CD4-positive, alpha-beta T cell treated with Interleukin-10 for 1 hour (primary cell): Measurements from ENCODE around the gene CEBPB.

ENCODE experiments used
- DNase-seq: peaks from one replicate; pipeline ENCODE4 v3.0.0-alpha.2; 2020

Gene CEBPB

DNA sequence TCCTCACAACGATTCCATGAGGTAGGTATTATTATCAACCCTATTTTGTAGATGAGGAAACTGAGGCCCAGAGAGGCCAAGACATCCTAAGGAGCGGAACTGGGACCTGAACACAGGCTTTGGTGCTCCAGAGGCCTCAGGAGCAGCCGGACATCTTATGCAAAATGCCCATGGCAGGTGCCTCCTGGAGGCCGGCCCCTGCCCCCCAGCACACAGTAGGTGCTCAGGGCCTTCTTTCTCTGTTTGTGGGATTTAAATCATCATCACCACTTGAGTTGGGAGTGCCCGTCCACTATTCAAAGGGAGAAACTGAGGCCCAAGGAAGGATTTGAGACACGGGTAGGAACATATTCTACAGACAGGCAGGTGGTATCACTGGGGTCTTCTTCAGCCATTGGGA lies 41.2 kb downstream of the CEBPB start:
- DNase-seq, result no peak

DNA sequence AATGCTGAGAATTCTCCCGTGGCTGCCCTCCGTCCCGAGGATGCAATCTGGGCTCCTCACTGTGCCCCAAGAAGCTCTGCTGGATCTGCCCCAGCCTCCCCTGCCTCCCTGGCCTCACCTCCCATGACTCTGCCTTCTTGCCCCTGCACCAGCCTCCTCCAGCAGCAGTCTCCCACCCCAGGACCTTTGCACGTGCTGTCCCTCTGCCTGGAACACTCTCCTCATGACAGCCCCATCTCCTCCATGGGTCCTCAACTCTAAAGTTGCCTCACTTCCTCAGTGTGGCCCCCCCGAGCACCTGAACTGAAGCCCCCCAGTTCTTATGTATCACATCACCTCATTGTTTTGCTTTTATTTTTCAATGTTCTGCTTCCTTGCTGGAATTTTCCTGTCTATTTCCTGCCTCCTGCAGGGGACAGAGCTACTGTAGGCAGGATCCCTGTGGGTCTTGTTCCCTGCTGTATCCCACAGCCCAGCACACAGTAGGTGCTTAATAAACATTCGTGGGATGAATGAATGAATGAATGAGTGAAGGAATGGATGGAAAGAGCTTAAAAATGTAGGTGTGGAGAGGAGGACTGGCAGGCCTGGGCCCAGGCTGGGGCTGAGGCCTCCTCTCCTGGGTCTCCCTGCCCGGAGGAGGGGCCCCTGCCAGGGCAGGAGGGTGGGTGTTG lies 42.2 kb downstream of the CEBPB start:
- DNase-seq, result no peak

DNA sequence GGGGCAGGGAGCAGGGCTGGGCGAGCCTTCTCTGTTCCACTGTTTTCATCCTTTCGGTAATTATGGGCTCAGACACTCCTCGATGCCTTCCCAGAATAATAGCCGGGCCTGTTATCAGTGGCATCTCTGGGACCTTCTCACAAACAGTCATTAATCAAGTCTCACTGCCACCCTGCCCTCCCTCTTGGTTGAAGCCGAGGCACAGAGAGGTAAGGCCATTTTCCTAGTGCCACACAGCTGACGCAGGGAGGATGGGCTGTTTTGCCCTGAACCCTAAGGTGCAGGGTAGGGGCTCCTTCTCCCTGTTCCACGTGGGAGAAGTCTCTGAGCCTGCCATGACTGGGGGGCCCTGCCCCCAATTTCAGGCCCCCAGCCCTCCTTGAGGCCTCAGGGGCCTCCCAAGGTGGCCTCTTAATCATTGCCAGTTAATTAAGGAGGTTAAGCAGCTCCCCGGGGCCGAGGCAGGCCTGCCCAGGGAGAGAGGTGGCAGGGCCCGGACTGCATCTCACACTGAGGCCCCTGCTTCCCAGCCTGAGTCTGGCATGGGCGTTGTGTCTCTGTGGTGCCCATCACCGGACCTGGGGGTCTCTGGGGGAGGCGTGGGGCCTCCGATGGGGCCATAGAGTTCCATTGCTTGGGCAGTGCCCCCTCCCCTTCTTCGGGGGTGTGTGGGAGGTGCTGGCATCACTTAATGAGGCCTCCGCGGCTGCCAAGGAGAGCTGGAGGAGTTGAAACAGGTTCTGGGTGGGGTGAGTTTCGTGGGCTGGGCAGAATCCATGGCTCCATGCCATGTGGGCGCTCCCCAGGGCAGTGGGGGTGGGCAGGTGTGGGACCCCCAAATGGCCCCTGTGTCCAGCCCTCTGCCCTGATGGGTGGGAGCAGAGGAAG lies 42.9 kb downstream of the CEBPB start:
- DNase-seq, result no peak

DNA sequence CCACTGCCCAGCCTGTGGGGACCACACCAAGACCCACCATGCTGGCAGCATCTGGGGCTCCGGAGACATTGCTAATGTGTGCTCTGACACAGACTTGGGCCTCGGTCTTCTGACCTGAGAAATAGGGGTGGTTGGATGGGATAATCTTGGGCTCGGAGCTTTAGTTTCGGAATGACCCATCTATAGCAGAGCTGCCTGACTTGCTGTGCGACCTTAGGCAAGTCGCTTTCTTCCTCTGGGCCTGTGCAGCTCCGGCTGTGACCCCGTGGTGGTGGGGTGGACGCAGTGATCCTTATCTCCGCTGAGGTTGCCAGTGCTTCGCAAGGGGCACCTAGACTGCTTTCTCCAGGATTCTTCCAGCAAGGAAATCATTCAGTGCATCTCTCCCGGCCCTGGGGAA lies 43.7 kb downstream of the CEBPB start:
- no peak for DNase-seq

DNA sequence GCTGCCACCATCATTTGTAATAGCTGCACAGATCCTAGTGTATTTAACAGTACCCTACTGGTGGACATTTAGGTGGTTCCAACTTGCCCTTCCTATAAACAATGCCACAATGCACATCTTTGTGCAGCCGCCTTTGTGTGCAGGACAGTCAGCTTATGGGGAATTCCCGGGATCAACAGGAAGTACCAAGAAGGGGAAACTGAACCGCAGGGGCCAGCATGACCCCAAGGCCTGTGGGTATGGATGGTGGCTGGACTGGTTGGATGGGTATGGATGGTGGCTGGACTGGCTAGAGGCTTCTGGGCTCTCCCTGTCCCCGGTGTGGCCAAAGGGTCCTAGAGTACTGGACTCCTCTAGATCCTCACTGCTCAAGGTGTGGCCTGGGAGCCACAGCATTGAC lies 46.7 kb downstream of the CEBPB start:
- DNase-seq, result no peak

DNA sequence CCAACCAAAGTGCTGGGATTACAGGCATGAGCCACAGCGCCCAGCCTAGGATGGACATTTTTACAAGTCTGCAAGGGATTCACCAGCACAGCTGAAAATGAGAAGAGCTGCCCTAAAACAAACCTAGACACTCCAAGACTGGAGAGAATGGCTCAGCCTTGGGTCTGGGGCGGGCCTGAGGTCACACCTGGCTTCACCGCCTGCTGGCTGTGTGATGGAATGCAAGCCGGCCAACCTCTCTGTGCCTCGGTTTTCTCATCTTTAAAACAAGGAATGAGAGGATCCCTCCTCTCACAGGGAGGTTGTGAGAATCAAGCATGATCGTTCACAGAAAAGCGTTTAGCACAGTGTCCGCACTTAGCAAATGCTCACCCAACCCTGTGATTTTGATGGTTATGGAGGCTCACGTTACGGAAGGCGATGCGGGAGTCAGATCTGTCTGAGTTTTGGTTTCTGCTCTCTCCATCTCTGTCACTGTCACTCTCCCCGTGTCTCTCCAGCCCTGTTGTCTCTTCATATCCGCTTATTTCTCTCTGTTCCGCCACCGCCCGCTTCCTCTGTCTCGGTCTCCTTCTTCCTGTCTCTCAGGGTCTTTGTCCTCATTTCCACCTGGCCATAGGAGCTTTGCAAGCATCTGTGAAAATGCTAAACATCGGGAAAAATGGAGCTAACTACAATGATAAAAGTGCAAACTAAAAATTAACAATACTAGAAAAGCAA lies 47.6 kb downstream of the CEBPB start:
- no peak for DNase-seq

DNA sequence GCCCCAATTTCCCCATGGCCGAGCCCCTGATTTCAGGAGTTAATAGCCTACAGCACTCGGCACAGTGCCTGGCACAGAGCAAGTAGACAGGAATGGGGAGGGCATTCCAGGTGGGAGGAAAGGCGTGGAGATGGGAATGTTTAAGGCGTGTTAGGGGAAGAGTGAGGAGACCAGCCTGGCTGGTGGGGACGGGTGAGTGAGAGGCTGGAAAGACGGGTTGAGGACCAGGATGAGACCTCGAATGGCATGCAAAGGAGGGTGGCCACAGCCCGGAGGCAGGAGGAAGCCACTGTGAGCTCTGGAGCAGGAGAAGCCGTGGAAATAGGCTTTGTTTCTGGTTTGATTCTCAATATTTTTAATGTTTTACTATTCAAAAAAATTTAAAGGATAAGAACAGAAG lies 49.5 kb downstream of the CEBPB start:
- DNase-seq, result no peak

DNA sequence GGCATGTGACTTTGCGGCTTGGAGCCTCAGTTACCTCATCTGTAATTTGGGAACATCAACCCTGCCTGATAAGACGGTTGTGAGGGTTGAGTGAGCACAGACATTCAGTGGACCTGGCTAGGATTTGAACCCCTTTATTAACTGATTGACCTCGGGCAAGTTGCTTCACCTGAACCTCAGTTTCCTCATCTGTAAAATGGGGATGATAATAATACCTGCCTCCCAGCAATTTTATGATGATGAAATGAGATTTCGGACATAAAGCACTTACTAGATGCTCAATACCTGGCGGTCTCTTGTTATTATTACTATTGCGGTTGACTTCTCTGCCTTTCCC lies 51.5 kb downstream of the CEBPB start:
- no peak for DNase-seq
